ENCODE data around the gene RCCD1. TPM values are rescaled to one million over a fixed set of nuclear protein-coding genes. Genes with fewer than 3 reads are reported as not detected.

Gene RCCD1
- total and polyA plus RNA-seq, 7 experiments from 2014 or later: 2.5 to 24.6 (median 6.0) TPM

DNA sequence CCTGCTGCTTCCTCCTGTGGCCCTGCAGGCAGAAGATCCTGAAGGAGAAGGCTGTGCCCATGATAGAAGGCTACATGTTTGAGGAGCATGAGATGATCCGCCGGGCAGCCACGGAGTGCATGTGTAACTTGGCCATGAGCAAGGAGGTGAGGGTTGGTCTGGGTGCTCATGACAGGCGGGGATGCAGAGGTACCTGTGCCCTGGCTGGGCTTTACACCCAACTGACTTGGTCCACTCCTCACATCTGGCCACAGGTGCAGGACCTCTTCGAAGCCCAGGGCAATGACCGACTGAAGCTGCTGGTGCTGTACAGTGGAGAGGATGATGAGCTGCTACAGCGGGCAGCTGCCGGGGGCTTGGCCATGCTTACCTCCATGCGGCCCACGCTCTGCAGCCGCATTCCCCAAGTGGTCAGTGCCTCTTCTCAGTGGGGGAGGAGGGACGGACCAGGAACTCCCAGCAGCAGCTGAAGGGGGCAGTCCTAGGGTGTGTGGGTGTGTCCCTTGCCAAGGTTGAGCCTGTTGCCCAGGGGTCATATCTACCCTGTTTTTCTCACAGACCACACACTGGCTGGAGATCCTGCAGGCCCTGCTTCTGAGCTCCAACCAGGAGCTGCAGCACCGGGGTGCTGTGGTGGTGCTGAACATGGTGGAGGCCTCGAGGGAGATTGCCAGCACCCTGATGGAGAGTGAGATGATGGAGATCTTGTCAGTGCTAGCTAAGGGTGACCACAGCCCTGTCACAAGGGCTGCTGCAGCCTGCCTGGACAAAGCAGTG, 1.6 kb upstream of the RCCD1 start:
- H3K36me3 Mint-ChIP-seq: peaks cover 0 to 29% (median 4%) of the 10 kb centered on the region in 5 donors
- POLR2A ChIA-PET: interaction anchor here (1.8 to 9.2 kb wide), 2 partner anchors 13 to 20 kb away, joined by 4 to 119 read pairs; partner anchors contain the start of genes HDDC3 and UNC45A
- peak overlapping the region in 6 of 9 donors; percentile 7 to 82 (median 60) for H3K27ac Mint-ChIP-seq
- Histone ChIP-seq H3K27me3 (ENCODE audit: control insufficient read depth in 2 of 2, insufficient read depth in 2 of 2, low read length in 2 of 2) (no peaks in the 10 kb centered on the region), H3K36me3 (ENCODE audit: control insufficient read depth in 2 of 3, insufficient read depth in 3 of 3, low read length in 3 of 3) (peaks cover 0 to 55% (median 4%) of the 10 kb centered on the region in 3 experiments), H3K27ac (ENCODE audit: low read depth, low read length) (no peak overlapping the region), H3K4me1 (ENCODE audit: control insufficient read depth in 2 of 2, insufficient read depth in 2 of 2, low read length in 2 of 2) (peaks cover 10 to 15% of the 10 kb centered on the region in 2 donors), H3K9me3 (ENCODE audit: control insufficient read depth in 2 of 3, low read length in 3 of 3) (no peaks in the 10 kb centered on the region), H3K4me3 (ENCODE audit: low read length) (no peak overlapping the region)
- ATAC-seq (no peak), DNase-seq (no peak)
- H3K9me3 Mint-ChIP-seq: no peaks in the 10 kb centered on the region
- intact Hi-C loops (cut with micrococcal nuclease): loop anchor here in 1 of 2 donors (10.0 kb wide), 1 partner anchor 902 kb away; the partner anchor contains the start of gene SLCO3A1
- H3K4me3 Mint-ChIP-seq: peak overlapping the region in 9 of 10 donors; percentile 8 to 89 (median 63)
- peaks cover 0 to 24% (median 13%) of the 10 kb centered on the region in 7 donors for H3K4me1 Mint-ChIP-seq
- H3K27me3 Mint-ChIP-seq: no peaks in the 10 kb centered on the region
- CTCF ChIA-PET: interaction anchor here (7.7 kb wide), 1 partner anchor 21 kb away, joined by 67 read pairs; the partner anchor contains the start of genes HDDC3 and UNC45A

DNA sequence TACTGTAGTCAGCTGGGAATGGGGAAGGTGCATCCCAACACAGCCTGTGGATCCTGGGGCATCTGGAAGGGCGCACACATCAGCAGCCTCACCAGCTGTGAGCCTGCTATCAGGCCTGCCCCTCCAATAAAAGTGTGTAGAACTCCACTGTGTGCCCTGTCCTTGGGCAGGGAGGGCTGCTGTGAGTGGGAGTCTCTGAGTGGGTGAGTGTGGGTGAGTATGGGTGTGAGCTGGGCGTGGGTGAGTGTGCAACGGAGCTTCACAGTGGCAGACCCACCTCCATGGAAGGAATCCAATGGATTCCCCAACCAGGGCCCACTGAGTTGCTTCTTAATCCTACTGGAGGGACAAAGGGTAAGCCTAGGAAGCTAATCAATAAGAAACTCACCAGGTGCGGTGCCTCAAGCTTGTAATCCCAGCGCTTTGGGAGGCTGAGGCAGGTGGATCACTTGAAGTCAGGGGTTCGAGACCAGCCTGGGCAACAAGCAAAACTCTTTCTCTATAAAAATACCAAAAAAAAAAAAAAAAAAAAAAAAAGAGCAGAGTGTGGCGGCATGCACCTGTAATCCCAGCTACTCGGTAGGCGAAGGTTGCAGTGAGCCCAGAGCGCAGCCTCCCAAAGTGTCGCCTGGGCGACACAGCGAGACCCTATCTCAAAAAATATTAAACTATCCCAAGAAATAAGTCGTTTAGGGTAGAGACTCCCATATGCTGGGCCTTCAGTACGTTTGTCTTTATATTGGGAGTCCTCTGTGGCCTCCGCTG, 555 bp upstream of the RCCD1 start:
- ChIA-PET CTCF (interaction anchor here (2.6 to 7.7 kb wide), 2 partner anchors 22 to 79 kb away, joined by 12 to 67 read pairs; partner anchors contain the start of genes HDDC3 and UNC45A), POLR2A (interaction anchor here (0.7 to 9.2 kb wide), 9 partner anchors 8 to 51 kb away, joined by 3 to 119 read pairs (median 4); partner anchors contain the start of genes HDDC3, MAN2A2 and UNC45A)
- H3K4me3 Mint-ChIP-seq: peak overlapping the region; percentile 81 to 90 (median 87)
- H3K4me1 Mint-ChIP-seq: peaks cover 0 to 24% (median 13%) of the 10 kb centered on the region in 7 donors
- H3K27me3 Mint-ChIP-seq: no peaks in the 10 kb centered on the region
- H3K9me3 Mint-ChIP-seq: no peaks in the 10 kb centered on the region
- H3K36me3 ChIP-seq (ENCODE audit: control insufficient read depth in 2 of 3, insufficient read depth in 3 of 3, low read length in 3 of 3): peaks cover 0 to 47% (median 4%) of the 10 kb centered on the region in 3 experiments
- H3K27me3 ChIP-seq (ENCODE audit: control insufficient read depth in 2 of 2, insufficient read depth in 2 of 2, low read length in 2 of 2): no peaks in the 10 kb centered on the region
- H3K27ac Mint-ChIP-seq: peak overlapping the region; percentile 76 to 96 (median 94)
- no peak for DNase-seq
- intact Hi-C loops (cut with micrococcal nuclease): loop anchor here (1.0 to 10.0 kb wide), 5 partner anchors 19 to 901 kb away; partner anchors contain the start of genes PRC1 (in 2 of the 2), UNC45A (in 2 of the 2), BLM (in 1 of the 2) and SLCO3A1 (in 1 of the 2)
- peak overlapping the region; percentile 98 for H3K27ac ChIP-seq (ENCODE audit: low read depth, low read length)
- ATAC-seq: no peak
- peaks cover 10 to 15% of the 10 kb centered on the region in 2 donors for H3K4me1 ChIP-seq (ENCODE audit: control insufficient read depth in 2 of 2, insufficient read depth in 2 of 2, low read length in 2 of 2)
- H3K4me3 ChIP-seq (ENCODE audit: low read length): peak overlapping the region; percentile 100
- H3K36me3 Mint-ChIP-seq: peaks cover 0 to 22% (median 4%) of the 10 kb centered on the region in 5 donors
- H3K9me3 ChIP-seq (ENCODE audit: control insufficient read depth in 2 of 3, low read length in 3 of 3): no peaks in the 10 kb centered on the region

GRCh38 chr15:90955624-90956273, 1.1 kb downstream of the RCCD1 start:
- Histone ChIP-seq H3K9me3 (ENCODE audit: control insufficient read depth in 2 of 3, low read length in 3 of 3) (no peaks in the 10 kb centered on the region), H3K27ac (ENCODE audit: low read depth, low read length) (no peak overlapping the region), H3K4me1 (ENCODE audit: control insufficient read depth in 2 of 2, insufficient read depth in 2 of 2, low read length in 2 of 2) (peaks cover 10 to 15% of the 10 kb centered on the region in 2 donors), H3K4me3 (ENCODE audit: low read length) (peak overlapping the region; percentile 100), H3K27me3 (ENCODE audit: control insufficient read depth in 2 of 2, insufficient read depth in 2 of 2, low read length in 2 of 2) (no peaks in the 10 kb centered on the region), H3K36me3 (ENCODE audit: control insufficient read depth in 2 of 3, insufficient read depth in 3 of 3, low read length in 3 of 3) (peaks cover 0 to 41% (median 0%) of the 10 kb centered on the region in 3 experiments)
- peaks cover 0 to 29% (median 4%) of the 10 kb centered on the region in 5 donors for H3K36me3 Mint-ChIP-seq
- H3K4me1 Mint-ChIP-seq: peaks cover 6 to 24% (median 12%) of the 10 kb centered on the region in 7 donors
- POLR2A ChIA-PET: interaction anchor here (1.1 to 9.2 kb wide), 4 partner anchors 22 to 74 kb away, joined by 3 to 119 read pairs (median 4); partner anchors contain the start of genes HDDC3, MAN2A2 and UNC45A
- DNase-seq (no peak), ATAC-seq (no peak)
- peak overlapping the region in 6 of 9 donors; percentile 21 to 96 (median 67) for H3K27ac Mint-ChIP-seq
- H3K9me3 Mint-ChIP-seq: no peaks in the 10 kb centered on the region
- CTCF ChIA-PET: interaction anchor here (2.6 to 7.7 kb wide), 3 partner anchors 23 to 94 kb away, joined by 12 to 67 read pairs (median 13); partner anchors contain the start of genes HDDC3 and UNC45A
- intact Hi-C loops (cut with micrococcal nuclease): loop anchor here (1.0 to 10.0 kb wide), 5 partner anchors 67 to 899 kb away; partner anchors contain the start of genes SLCO3A1 (in 1 of the 2) and VPS33B (in 1 of the 2)
- H3K4me3 Mint-ChIP-seq: peak overlapping the region; percentile 71 to 90 (median 86)
- no peaks in the 10 kb centered on the region for H3K27me3 Mint-ChIP-seq

- intact Hi-C loops (cut with micrococcal nuclease): loop anchor here (1.0 to 10.0 kb wide), 4 partner anchors 77 to 898 kb away; partner anchors contain the start of gene SLCO3A1 (in 1 of the 2)
- Mint-ChIP-seq H3K36me3 (peaks cover 5 to 31% (median 10%) of the 10 kb centered on the region in 5 donors), H3K27ac (peak overlapping the region in 5 of 9 donors; percentile 14 to 96 (median 47)), H3K4me3 (peak overlapping the region; percentile 45 to 88 (median 78)), H3K27me3 (no peaks in the 10 kb centered on the region), H3K4me1 (peaks cover 6 to 24% (median 12%) of the 10 kb centered on the region in 7 donors), H3K9me3 (no peaks in the 10 kb centered on the region)
- ATAC-seq: peak; percentile 23
- Histone ChIP-seq H3K36me3 (ENCODE audit: control insufficient read depth in 2 of 3, insufficient read depth in 3 of 3, low read length in 3 of 3) (peaks cover 0 to 41% (median 0%) of the 10 kb centered on the region in 3 experiments), H3K27ac (ENCODE audit: low read depth, low read length) (peak overlapping the region; percentile 31), H3K9me3 (ENCODE audit: control insufficient read depth in 2 of 3, low read length in 3 of 3) (no peaks in the 10 kb centered on the region), H3K4me1 (ENCODE audit: control insufficient read depth in 2 of 2, insufficient read depth in 2 of 2, low read length in 2 of 2) (peaks cover 10 to 15% of the 10 kb centered on the region in 2 donors), H3K27me3 (ENCODE audit: control insufficient read depth in 2 of 2, insufficient read depth in 2 of 2, low read length in 2 of 2) (no peaks in the 10 kb centered on the region), H3K4me3 (ENCODE audit: low read length) (peak overlapping the region; percentile 19)
- ChIA-PET POLR2A (interaction anchor here (0.5 to 9.2 kb wide), 4 partner anchors 23 to 237 kb away, joined by 3 to 119 read pairs (median 3); partner anchors contain the start of genes HDDC3 and UNC45A), CTCF (interaction anchor here (1.0 to 7.7 kb wide), 4 partner anchors 18 to 93 kb away, joined by 4 to 67 read pairs (median 12); partner anchors contain the start of genes HDDC3 and UNC45A)
- peak; percentile 10 to 74 (median 48) for DNase-seq
Measured at GRCh38 chr15:90956274-90957030, 1.8 kb downstream of the RCCD1 start.

Data from naive thymus-derived CD4-positive, alpha-beta T cell (primary cell).